Right lobe of liver (tissue), 6 donors: Measurements from ENCODE around the gene TGFB2. TPM values are rescaled to one million over a fixed set of nuclear protein-coding genes. Genes with fewer than 3 reads are reported as not detected.
A peak's percentile ranks its signal among the peaks of the same experiment; 100 is the strongest.

ENCODE experiments used
- ATAC-seq, 4 donors: fragments of 200-7000 bp; cut with Tn5 transposase; one replicate each; pipeline ENCODE4 v1.9.1; 2020; ENCODE audit warnings: mild to moderate bottlenecking in 4 of 4, moderate library complexity in 4 of 4
- DNase-seq, 3 donors: peaks; one replicate each; pipeline ENCODE4 v3.0.0-alpha.2; 2020
- H3K27ac ChIP-seq, 3 donors: fragments of 200-600 bp; one replicate each; pipeline ENCODE4 v1.8.0; 2022
- H3K27me3 ChIP-seq, 2 donors: fragments of 200-600 bp; one replicate each; pipeline ENCODE4 v1.8.0; 2022
- H3K36me3 ChIP-seq, 4 donors: fragments of 200-600 bp; sonication (generic) in 1 of 4; one replicate each; pipeline versions ENCODE4 v1.5.1 to v1.8.0; 2017 to 2022; ENCODE audit warnings: control low read depth in 1 of 4
- H3K4me1 ChIP-seq, 4 donors: fragments of 200-600 bp; sonication (generic) in 1 of 4; one replicate each; pipeline versions ENCODE4 v1.5.1 to v1.8.0; 2017 to 2022; ENCODE audit warnings: control low read depth in 1 of 4
- H3K4me3 ChIP-seq, 3 donors: fragments of 200-600 bp; one replicate each; pipeline ENCODE4 v1.8.0; 2022
- H3K9me3 ChIP-seq, 4 donors: fragments of 200-600 bp; sonication (generic) in 1 of 4; one replicate each; pipeline versions ENCODE4 v1.5.1 to v1.8.0; 2017 to 2022; ENCODE audit warnings: control low read depth in 1 of 4
- CTCF ChIP-seq, 4 donors: fragments of 200-600 bp in 3 of 4; fragments of 450-650 bp in 1 of 4; IDR thresholded peaks; one replicate each; pipeline versions ENCODE4 v1.5.1 to v1.8.0; 2016 to 2022; ENCODE audit warnings: antibody characterized with exemption in 4 of 4, mild to moderate bottlenecking in 2 of 4
- POLR2A ChIP-seq: fragments of 450-650 bp; IDR thresholded peaks from one replicate; pipeline ENCODE4 v1.6.1; 2017; ENCODE audit warnings: antibody characterized with exemption, mild to moderate bottlenecking
- WGBS: methylation state at CpG from one replicate; pipeline ENCODE4 v1.1.6; 2018; ENCODE audit warnings: low coverage, low lambda C conversion rate; ENCODE audit not compliant: insufficient coverage; ENCODE audit errors: missing lambda C conversion rate; 5-methylcytosine and 5-hydroxymethylcytosine counted together
- intact Hi-C, 2 donors: fragments of 100-400 bp; cut with DNase I; formaldehyde crosslinking; loops; one replicate each; pipeline versions ENCODE4 v1.11.2 to v1.14.1; 2022
- total RNA-seq, 6 experiments: library from RNA; depleted of rRNA in 2 of 6; stranded (reverse); fragments of >200 nt in 2 of 6; fragmentation: NEBNext Ultra II Directional in 3 of 6; extraction: Animal tissue kit (Norgen Biotek cat#: 25700) in 3 of 6; gene quantifications; one replicate each; pipeline versions ENCODE4 v1.1.0 to v1.2.4, GENCODE V29; 2016 to 2023
- donor health status: DM: no; HTN: yes; CAD: no.
- donor health status: DM: no; HTN: no; CAD: no.
- donor health status: DM: no; HTN: no; CAD: no.
- donor health status: DM: no; HTN: yes; CAD: no.
- donor health status: DM: no; HTN: yes; CAD: no.

TGFB2 gene
- total RNA-seq, 6 experiments from 2014 or later, result 0.18 to 2.8 (median 0.34) TPM

- DNase-seq, result no peak
- no peak for ATAC-seq
- Histone ChIP-seq H3K36me3 (no peaks in the 10 kb centered on the region), H3K27ac (no peak overlapping the region), H3K9me3 (no peaks in the 10 kb centered on the region), H3K27me3 (no peaks in the 10 kb centered on the region), H3K4me3 (peak overlapping the region in 1 of 3 donors; percentile 6), H3K4me1 (peaks cover 0 to 21% (median 0%) of the 10 kb centered on the region in 4 donors)
- 44% methylated on average over 3 of the region's 3 CpGs for WGBS
- TF ChIP-seq POLR2A, result no peak
- intact Hi-C loops, result no loop called here
Measured at GRCh38 chr1:218348628-218349071, 3.5 kb downstream of the TGFB2 start.

GRCh38 chr1:218349348-218350034, 4.4 kb downstream of the TGFB2 start:
- WGBS, result 65% methylated on average over 5 of the region's 5 CpGs
- Histone ChIP-seq H3K9me3 (no peaks in the 10 kb centered on the region), H3K27me3 (no peaks in the 10 kb centered on the region), H3K36me3 (no peaks in the 10 kb centered on the region), H3K27ac (no peak overlapping the region), H3K4me3 (no peak overlapping the region), H3K4me1 (peaks cover 0 to 21% (median 0%) of the 10 kb centered on the region in 4 donors)
- no peak for TF ChIP-seq CTCF (IDR thresholded peaks at IDR 0.05)
- no peak for TF ChIP-seq POLR2A
- no peak for ATAC-seq
- no peak for DNase-seq
- intact Hi-C loops, result no loop called here

- Histone ChIP-seq H3K9me3 (no peaks in the 10 kb centered on the region), H3K27ac (no peak overlapping the region), H3K4me1 (peaks cover 0 to 19% (median 0%) of the 10 kb centered on the region in 4 donors), H3K36me3 (no peaks in the 10 kb centered on the region), H3K27me3 (no peaks in the 10 kb centered on the region), H3K4me3 (no peak overlapping the region)
- intact Hi-C loops, result no loop called here
- TF ChIP-seq POLR2A (no peak), CTCF (IDR thresholded peaks at IDR 0.05) (no peak)
- DNase-seq (no peak), ATAC-seq (no peak)
- 38% methylated on average over 7 of the region's 7 CpGs for WGBS
Measured at GRCh38 chr1:218350035-218350525, 4.9 kb downstream of the TGFB2 start.

GRCh38 chr1:218350801-218351266, 5.7 kb downstream of the TGFB2 start:
- intact Hi-C loops, result no loop called here
- no peak for ATAC-seq

More at GRCh38 chr1:218350801-218351266, 5.7 kb downstream of the TGFB2 start:
- no peak overlapping the region for H3K27ac ChIP-seq
- H3K4me3 ChIP-seq, result no peak overlapping the region
- no peaks in the 10 kb centered on the region for H3K9me3 ChIP-seq
- H3K27me3 ChIP-seq, result no peaks in the 10 kb centered on the region
- TF ChIP-seq CTCF (IDR thresholded peaks at IDR 0.05) (no peak), POLR2A (no peak)
- 46% methylated on average over 2 of the region's 2 CpGs for WGBS
- no peaks in the 10 kb centered on the region for H3K36me3 ChIP-seq
- no peak for DNase-seq
- H3K4me1 ChIP-seq, result peaks cover 0 to 13% (median 0%) of the 10 kb centered on the region in 4 donors
